HEK293 (cell line): ENCODE measurements around the gene MAP7.

Experiments used
- SP2 ChIP-seq: fragments of 450-650 bp; formaldehyde crosslinking; IDR thresholded peaks from 2 replicates; pipeline ENCODE4 v1.5.1; 2016; ENCODE audit warnings: missing biosample characterization, missing genetic modification characterization
- TCF7L2 ChIP-seq: IDR thresholded peaks from 2 replicates; pipeline ENCODE4 v1.6.1; 2011; ENCODE audit warnings: low read depth, mild to moderate bottlenecking, inconsistent platforms, low read length, moderate library complexity, borderline replicate concordance
- ZNF138 ChIP-seq: fragments of 450-650 bp; formaldehyde crosslinking; IDR thresholded peaks from 2 replicates; pipeline ENCODE4 v1.5.1; 2016; ENCODE audit warnings: missing biosample characterization, missing genetic modification characterization, borderline replicate concordance
- ZNF292 ChIP-seq: fragments of 450-650 bp; formaldehyde crosslinking; IDR thresholded peaks from 2 replicates; pipeline ENCODE4 v1.5.1; 2016; ENCODE audit warnings: low read depth, missing biosample characterization, missing genetic modification characterization, borderline replicate concordance
- ZNF544 ChIP-seq: fragments of 450-650 bp; formaldehyde crosslinking; IDR thresholded peaks from 2 replicates; pipeline ENCODE4 v1.5.0; 2017; ENCODE audit warnings: missing biosample characterization, missing genetic modification characterization
- ZNF670 ChIP-seq: fragments of 450-650 bp; formaldehyde crosslinking; IDR thresholded peaks from 2 replicates; pipeline ENCODE4 v1.5.1; 2016; ENCODE audit warnings: missing biosample characterization, missing genetic modification characterization, low read depth
- ZNF747 ChIP-seq: fragments of 450-650 bp; formaldehyde crosslinking; IDR thresholded peaks from 2 replicates; pipeline ENCODE4 v1.5.1; 2016; ENCODE audit warnings: missing biosample characterization, missing genetic modification characterization
- ZNF777 ChIP-seq: fragments of 450-650 bp; formaldehyde crosslinking; IDR thresholded peaks from 2 replicates; pipeline ENCODE4 v1.5.1; 2017; ENCODE audit warnings: missing biosample characterization, missing genetic modification characterization, borderline replicate concordance
- TF ChIP-seq, protein P1 (sequence below): fragments of 450-650 bp; formaldehyde crosslinking; IDR thresholded peaks from 2 replicates; pipeline ENCODE4 v1.5.1; 2016; ENCODE audit warnings: missing biosample characterization, missing genetic modification characterization
- TF ChIP-seq, protein P2 (sequence below): fragments of 450-650 bp; formaldehyde crosslinking; IDR thresholded peaks from 2 replicates; pipeline ENCODE4 v1.5.1; 2016; ENCODE audit warnings: missing biosample characterization, missing genetic modification characterization
- TF ChIP-seq, protein P3 (sequence below): fragments of 450-650 bp; formaldehyde crosslinking; IDR thresholded peaks from 2 replicates; pipeline ENCODE4 v1.5.1; 2016; ENCODE audit warnings: missing biosample characterization, missing genetic modification characterization

DNA sequence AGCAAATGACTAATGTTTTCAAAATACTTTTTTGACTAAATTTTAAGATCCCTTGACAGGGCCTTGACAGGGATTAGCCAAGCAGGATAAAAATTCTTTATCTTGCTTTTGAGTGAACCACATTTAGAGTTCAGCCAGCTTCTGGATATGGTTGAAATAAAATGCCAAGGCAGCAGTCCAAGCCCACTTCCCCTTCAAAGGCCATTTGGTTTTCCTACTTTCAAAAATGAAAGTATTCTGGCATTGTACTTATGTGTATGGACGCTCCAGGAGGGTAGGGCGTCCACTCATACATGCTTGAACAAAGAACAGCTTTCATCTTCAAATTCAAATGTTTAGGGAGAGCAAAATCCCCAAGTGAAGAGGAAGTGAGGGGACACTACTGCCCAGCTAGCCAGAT lies 178.3 kb downstream of the MAP7 start:
- TF ChIP-seq, protein P1, sequence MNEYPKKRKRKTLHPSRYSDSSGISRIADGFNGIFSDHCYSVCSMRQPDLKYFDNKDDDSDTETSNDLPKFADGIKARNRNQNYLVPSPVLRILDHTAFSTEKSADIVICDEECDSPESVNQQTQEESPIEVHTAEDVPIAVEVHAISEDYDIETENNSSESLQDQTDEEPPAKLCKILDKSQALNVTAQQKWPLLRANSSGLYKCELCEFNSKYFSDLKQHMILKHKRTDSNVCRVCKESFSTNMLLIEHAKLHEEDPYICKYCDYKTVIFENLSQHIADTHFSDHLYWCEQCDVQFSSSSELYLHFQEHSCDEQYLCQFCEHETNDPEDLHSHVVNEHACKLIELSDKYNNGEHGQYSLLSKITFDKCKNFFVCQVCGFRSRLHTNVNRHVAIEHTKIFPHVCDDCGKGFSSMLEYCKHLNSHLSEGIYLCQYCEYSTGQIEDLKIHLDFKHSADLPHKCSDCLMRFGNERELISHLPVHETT (tag by site-specific recombination) = no peak
- TF ChIP-seq ZNF544 (tag by site-specific recombination) (no peak), ZNF292 (tag by site-specific recombination) (no peak), ZNF747 (no peak), TCF7L2 (no peak), ZNF138 (no peak), ZNF777 (no peak), ZNF670 (tag by site-specific recombination) (no peak), SP2 (tag by site-specific recombination) (no peak)
- TF ChIP-seq, protein P2, sequence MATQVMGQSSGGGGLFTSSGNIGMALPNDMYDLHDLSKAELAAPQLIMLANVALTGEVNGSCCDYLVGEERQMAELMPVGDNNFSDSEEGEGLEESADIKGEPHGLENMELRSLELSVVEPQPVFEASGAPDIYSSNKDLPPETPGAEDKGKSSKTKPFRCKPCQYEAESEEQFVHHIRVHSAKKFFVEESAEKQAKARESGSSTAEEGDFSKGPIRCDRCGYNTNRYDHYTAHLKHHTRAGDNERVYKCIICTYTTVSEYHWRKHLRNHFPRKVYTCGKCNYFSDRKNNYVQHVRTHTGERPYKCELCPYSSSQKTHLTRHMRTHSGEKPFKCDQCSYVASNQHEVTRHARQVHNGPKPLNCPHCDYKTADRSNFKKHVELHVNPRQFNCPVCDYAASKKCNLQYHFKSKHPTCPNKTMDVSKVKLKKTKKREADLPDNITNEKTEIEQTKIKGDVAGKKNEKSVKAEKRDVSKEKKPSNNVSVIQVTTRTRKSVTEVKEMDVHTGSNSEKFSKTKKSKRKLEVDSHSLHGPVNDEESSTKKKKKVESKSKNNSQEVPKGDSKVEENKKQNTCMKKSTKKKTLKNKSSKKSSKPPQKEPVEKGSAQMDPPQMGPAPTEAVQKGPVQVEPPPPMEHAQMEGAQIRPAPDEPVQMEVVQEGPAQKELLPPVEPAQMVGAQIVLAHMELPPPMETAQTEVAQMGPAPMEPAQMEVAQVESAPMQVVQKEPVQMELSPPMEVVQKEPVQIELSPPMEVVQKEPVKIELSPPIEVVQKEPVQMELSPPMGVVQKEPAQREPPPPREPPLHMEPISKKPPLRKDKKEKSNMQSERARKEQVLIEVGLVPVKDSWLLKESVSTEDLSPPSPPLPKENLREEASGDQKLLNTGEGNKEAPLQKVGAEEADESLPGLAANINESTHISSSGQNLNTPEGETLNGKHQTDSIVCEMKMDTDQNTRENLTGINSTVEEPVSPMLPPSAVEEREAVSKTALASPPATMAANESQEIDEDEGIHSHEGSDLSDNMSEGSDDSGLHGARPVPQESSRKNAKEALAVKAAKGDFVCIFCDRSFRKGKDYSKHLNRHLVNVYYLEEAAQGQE (tag by site-specific recombination) = no peak
- TF ChIP-seq, protein P3, sequence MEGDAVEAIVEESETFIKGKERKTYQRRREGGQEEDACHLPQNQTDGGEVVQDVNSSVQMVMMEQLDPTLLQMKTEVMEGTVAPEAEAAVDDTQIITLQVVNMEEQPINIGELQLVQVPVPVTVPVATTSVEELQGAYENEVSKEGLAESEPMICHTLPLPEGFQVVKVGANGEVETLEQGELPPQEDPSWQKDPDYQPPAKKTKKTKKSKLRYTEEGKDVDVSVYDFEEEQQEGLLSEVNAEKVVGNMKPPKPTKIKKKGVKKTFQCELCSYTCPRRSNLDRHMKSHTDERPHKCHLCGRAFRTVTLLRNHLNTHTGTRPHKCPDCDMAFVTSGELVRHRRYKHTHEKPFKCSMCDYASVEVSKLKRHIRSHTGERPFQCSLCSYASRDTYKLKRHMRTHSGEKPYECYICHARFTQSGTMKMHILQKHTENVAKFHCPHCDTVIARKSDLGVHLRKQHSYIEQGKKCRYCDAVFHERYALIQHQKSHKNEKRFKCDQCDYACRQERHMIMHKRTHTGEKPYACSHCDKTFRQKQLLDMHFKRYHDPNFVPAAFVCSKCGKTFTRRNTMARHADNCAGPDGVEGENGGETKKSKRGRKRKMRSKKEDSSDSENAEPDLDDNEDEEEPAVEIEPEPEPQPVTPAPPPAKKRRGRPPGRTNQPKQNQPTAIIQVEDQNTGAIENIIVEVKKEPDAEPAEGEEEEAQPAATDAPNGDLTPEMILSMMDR (tag by site-specific recombination) = no peak
